Naive thymus-derived CD8-positive, alpha-beta T cell (primary cell): Measurements from ENCODE around the gene SPATA32. TPM values are rescaled to one million over a fixed set of nuclear protein-coding genes. Genes with fewer than 3 reads are reported as not detected.

ENCODE experiments used
- ATAC-seq, 2 donors: fragments of 150-1000 bp; cut with Tn5 transposase in 1 of 2; sonication (Bioruptor Pico), chemical (Tn5 transposase) in 1 of 2; 1 replicate in 1 of 2; 2 replicates in 1 of 2; pipeline ENCODE4 v1.10.0; 2021; ENCODE audit warnings: mild to moderate bottlenecking in 2 of 2, moderate library complexity in 2 of 2
- POLR2A ChIA-PET: fragments of 350-600 bp; sonication (Branson Sonifier 250); formaldehyde crosslinking; loops from one replicate; lab custom pipeline; 2021; ENCODE audit warnings: antibody characterized with exemption; lab: Charles Lee
- DNase-seq, 10 donors: peaks; one replicate each; pipeline versions ENCODE4 v3.0.0 to v3.0.0-alpha.2; 2020 to 2022
- H3K27ac Mint-ChIP-seq, 10 donors: one replicate each; pipeline ENCODE4 v1.8.0; 2020 to 2022; ENCODE audit warnings: mild to moderate bottlenecking in 10 of 10, mixed read lengths in 10 of 10, moderate library complexity in 4 of 10, inconsistent platforms in 1 of 10
- H3K27me3 Mint-ChIP-seq, 5 donors: one replicate each; pipeline ENCODE4 v1.8.0; 2021 to 2022; ENCODE audit warnings: mixed read lengths in 5 of 5
- H3K36me3 Mint-ChIP-seq, 3 donors: one replicate each; pipeline ENCODE4 v1.8.0; 2020 to 2022; ENCODE audit warnings: mixed read lengths in 3 of 3, mild to moderate bottlenecking in 2 of 3, inconsistent platforms in 1 of 3
- H3K4me1 Mint-ChIP-seq, 4 donors: one replicate each; pipeline ENCODE4 v1.8.0; 2021 to 2022; ENCODE audit warnings: mixed read lengths in 4 of 4
- H3K4me3 Mint-ChIP-seq, 10 donors: one replicate each; pipeline ENCODE4 v1.8.0; 2020 to 2022; ENCODE audit warnings: mild to moderate bottlenecking in 10 of 10, mixed read lengths in 10 of 10, moderate library complexity in 6 of 10, inconsistent platforms in 1 of 10
- H3K9me3 Mint-ChIP-seq, 9 donors: one replicate each; pipeline ENCODE4 v1.8.0; 2020 to 2022; ENCODE audit warnings: mixed read lengths in 9 of 9, mild to moderate bottlenecking in 3 of 9, inconsistent platforms in 1 of 9, moderate library complexity in 1 of 9
- polyA plus RNA-seq, 3 donors: library from polyadenylated mRNA; unstranded; fragments of 300-500 nt; fragmentation: Illumina TruSeq; gene quantifications; one replicate each; pipeline ENCODE4 v1.2.3, GENCODE V29; 2021
- total RNA-seq, 8 experiments: library from RNA in 2 of 8; stranded (reverse) in 2 of 8; gene quantifications; one replicate each; pipeline ENCODE4 v1.2.3 and lab custom pipeline; 2021 to 2026

The SPATA32 gene
- total and polyA plus RNA-seq, 5 experiments from 2014 or later, result 0.30 to 0.81 (median 0.47) TPM

DNA sequence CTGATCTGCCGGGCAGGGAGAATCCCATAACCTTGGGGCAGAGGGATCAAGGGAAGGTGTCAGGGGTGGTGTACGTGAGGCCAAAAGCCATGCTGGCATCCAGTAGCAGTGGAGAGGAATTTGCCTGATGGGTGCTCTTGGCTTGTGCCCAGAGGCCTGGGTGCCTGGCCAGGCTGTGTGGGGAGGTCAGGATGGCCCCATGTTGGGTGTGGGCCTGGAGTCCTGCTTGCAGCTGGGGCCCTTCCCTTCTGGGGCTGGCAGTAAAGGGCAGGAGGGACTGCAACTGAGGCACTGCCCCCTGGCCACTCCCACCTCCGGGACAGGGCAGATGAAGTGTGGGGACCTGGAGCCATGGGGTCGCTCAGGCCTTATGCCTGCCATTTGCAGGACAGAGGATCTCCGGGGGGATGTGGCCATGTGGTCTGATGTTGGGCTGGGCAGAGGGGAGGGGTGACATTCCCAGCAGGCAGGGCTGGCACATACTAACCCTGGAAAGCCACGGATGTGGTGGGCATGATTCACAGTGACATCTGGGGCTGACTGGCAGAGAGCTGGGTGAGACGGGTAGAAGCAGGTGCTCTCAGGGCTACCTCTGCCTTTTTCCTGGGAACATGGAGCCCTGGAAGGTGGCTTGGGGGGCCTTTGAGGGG lies 36.7 kb downstream of the SPATA32 start:
- Mint-ChIP-seq H3K4me3 (peak overlapping the region; percentile 95 to 100 (median 98)), H3K36me3 (peaks cover 0 to 2% (median 0%) of the 10 kb centered on the region in 3 donors), H3K27ac (peak overlapping the region; percentile 98 to 100 (median 100)), H3K4me1 (peaks cover 46 to 81% (median 63%) of the 10 kb centered on the region in 4 donors), H3K9me3 (no peaks in the 10 kb centered on the region), H3K27me3 (no peaks in the 10 kb centered on the region)
- DNase-seq (peak in 6 of 10 donors; percentile 45 to 62 (median 48)), ATAC-seq (no peak)
- POLR2A ChIA-PET, result interaction anchor here (1.0 to 47.5 kb wide), 13 partner anchors 6 to 185 kb away, joined by 3 to 1514 read pairs (median 9); partner anchors contain the start of genes ACBD4, FMNL1, HEXIM1 and HEXIM2

DNA sequence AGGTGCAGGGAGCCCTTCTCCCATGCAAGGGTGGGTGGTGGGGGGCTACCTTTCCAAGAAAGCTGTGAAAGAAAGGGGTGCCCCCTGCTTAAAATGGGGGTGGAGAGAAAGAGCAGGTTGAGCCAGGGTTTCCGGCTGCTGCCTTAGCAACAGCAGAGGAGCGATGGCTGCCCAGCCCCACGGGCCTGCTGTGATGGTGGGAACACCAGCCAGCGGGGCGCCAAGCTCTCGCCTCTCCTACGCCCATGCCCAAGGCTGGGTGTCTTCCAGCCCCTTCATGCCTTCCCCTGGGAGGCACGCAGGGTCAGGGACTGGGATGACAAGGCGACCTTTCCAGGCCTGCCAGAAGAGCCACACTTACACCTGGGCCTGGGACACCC lies 37.2 kb downstream of the SPATA32 start:
- H3K36me3 Mint-ChIP-seq, result peaks cover 0 to 4% (median 2%) of the 10 kb centered on the region in 3 donors
- POLR2A ChIA-PET, result interaction anchor here (2.3 to 36.4 kb wide), 6 partner anchors 24 to 91 kb away, joined by 7 to 1514 read pairs (median 76); partner anchors contain the start of genes ACBD4, HEXIM1, HEXIM2 and MAP3K14
- no peak for ATAC-seq

DNA sequence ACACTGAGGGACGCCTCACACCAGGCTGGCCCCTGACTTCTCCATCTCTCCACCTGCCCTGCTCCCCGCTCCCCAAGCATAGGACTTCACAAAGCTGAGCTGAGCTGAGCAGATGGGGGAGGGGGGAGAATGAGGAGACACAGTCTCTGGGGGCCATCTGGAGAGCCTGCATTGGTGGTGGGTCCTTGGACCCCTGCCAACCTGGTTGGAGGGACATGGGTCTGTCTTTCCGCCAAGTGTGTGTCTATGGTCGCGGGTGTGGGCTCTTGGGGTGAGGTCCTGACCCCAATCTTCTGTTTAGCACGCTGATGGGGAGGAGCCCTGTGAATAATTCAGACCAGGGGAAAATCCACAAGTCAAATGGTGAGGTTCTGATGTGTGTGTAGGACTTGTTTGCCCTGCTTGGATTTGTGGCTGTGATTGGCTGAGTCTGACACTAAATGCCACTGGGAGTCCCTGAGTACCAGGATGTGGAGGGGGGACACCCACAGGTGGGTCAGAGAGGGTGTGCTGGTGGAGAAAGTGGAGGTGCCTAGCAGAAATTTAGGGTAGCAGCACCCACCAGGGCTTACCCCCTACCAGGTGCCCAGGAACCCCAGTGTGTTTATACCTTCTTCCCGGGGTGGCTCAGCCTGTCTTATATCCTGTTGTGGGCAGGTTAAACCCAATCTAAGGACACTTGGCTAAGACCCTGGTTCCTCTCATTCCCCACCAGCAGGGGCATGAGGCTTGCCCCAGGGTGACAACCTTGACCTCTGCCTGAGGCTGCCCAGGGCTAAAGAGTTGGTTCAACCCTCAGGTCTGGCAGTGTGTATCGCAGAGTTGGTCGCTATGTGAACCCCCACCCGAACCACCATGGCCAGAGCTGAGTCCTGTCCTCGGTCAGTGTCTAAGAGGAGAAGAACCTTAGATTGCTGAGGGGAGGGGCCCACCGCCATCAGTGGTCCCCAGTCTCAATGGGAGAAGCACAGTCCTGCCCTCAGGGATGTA lies 38.1 kb downstream of the SPATA32 start:
- H3K9me3 Mint-ChIP-seq, result no peaks in the 10 kb centered on the region
- POLR2A ChIA-PET, result interaction anchor here (2.3 to 36.4 kb wide), 7 partner anchors 25 to 161 kb away, joined by 7 to 1514 read pairs (median 37); partner anchors contain the start of genes ACBD4, HEXIM1, HEXIM2 and MAP3K14

More for the DNA sequence above, 37.2 kb downstream of the SPATA32 start:
- DNase-seq, result peak in 4 of 10 donors; percentile 36 to 52 (median 39)
- peak overlapping the region; percentile 98 to 100 (median 100) for H3K27ac Mint-ChIP-seq
- no peaks in the 10 kb centered on the region for H3K27me3 Mint-ChIP-seq
- no peaks in the 10 kb centered on the region for H3K9me3 Mint-ChIP-seq
- H3K4me1 Mint-ChIP-seq, result peaks cover 46 to 81% (median 63%) of the 10 kb centered on the region in 4 donors
- H3K4me3 Mint-ChIP-seq, result peak overlapping the region; percentile 95 to 100 (median 98)

DNA sequence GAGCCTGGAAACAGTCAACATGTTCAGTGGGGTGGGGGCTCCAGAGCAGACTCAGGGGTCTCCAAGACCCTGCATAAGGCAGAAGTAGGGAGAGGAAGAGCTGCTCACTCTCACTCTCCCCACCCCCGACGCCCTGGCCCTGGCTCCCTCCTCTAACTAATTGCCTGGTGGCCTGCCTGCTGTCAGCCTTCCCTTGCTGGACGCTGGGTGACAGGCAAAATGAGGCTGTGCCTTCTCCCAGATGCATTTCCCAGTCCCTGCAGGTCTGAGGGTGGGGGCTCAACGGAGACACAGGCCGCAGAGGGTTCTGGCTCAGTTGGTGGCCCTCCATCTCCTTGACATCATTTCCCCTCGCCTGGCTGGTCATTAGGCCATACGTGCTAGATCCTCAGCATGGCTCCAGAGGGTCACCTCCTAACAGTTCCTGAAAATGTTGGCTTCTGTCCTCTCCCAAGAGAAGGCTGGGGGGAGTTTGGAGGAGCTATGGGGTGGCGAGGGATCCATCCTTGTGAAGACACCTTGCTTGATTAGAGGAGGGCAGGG lies 38.8 kb downstream of the SPATA32 start:
- Mint-ChIP-seq H3K27me3 (no peaks in the 10 kb centered on the region), H3K4me3 (peak overlapping the region; percentile 95 to 100 (median 98)), H3K36me3 (peaks cover 0 to 20% (median 4%) of the 10 kb centered on the region in 3 donors), H3K4me1 (peaks cover 42 to 76% (median 58%) of the 10 kb centered on the region in 4 donors), H3K27ac (peak overlapping the region; percentile 98 to 100 (median 100)), H3K9me3 (no peaks in the 10 kb centered on the region)
- POLR2A ChIA-PET, result interaction anchor here (2.3 to 36.4 kb wide), 5 partner anchors 26 to 162 kb away, joined by 7 to 1514 read pairs (median 115); partner anchors contain the start of genes ACBD4, HEXIM1, MAP3K14 and SPATA32
- DNase-seq (no peak), ATAC-seq (no peak)

More for the DNA sequence above, 38.1 kb downstream of the SPATA32 start:
- H3K4me1 Mint-ChIP-seq, result peaks cover 43 to 81% (median 64%) of the 10 kb centered on the region in 4 donors
- no peaks in the 10 kb centered on the region for H3K27me3 Mint-ChIP-seq
- DNase-seq (peak in 6 of 10 donors; percentile 42 to 62 (median 44)), ATAC-seq (peak; percentile 6 to 11)
- peak overlapping the region; percentile 98 to 100 (median 100) for H3K27ac Mint-ChIP-seq
- H3K4me3 Mint-ChIP-seq, result peak overlapping the region; percentile 95 to 100 (median 98)
- peaks cover 0 to 12% (median 3%) of the 10 kb centered on the region in 3 donors for H3K36me3 Mint-ChIP-seq

DNA sequence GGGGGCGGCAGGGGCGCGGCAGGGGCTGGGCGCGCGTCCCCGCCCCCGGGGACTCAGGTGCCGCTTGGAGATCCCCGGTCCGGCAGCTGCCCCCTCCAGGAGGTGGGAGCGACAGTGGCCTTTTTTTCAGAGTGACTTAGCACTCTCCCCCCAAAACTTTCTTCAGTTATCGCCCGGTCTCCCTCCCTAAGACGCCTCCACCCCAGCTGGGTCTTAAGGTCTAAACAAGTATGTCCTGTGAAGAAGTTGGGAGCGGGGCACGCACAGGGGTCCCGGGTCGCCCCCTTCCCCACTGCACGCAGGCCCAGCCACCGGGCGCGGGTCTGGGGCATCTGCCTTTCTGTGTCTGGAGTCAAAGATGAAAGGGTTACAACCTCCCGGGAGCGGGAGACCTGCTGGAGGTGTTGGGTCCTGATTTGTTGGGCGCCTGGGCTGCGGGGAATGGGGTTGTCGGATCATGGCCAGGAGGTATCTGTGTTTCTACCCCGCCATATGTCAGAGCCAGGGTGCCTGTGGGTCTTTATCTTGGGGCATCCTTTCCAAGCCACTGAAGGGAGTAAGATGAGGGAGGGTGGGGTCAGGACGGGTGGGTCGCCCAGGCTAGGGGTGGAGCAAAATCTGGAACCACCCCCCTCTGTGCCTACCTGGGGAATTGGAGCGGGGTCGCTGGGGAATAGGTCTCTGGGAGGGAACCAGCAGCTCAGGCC lies 39.5 kb downstream of the SPATA32 start:
- Mint-ChIP-seq H3K4me1 (peaks cover 41 to 73% (median 54%) of the 10 kb centered on the region in 4 donors), H3K27ac (peak overlapping the region; percentile 98 to 100 (median 100)), H3K9me3 (no peaks in the 10 kb centered on the region), H3K36me3 (peaks cover 0 to 25% (median 4%) of the 10 kb centered on the region in 3 donors), H3K4me3 (peak overlapping the region; percentile 95 to 100 (median 98)), H3K27me3 (no peaks in the 10 kb centered on the region)
- POLR2A ChIA-PET, result interaction anchor here (0.6 to 36.4 kb wide), 9 partner anchors 26 to 190 kb away, joined by 3 to 1514 read pairs (median 9); partner anchors contain the start of genes DCAKD, HEXIM1, HEXIM2 and MAP3K14
- peak in 7 of 10 donors; percentile 42 to 74 (median 58) for DNase-seq
- peak in 1 of 2 donors; percentile 4 for ATAC-seq

DNA sequence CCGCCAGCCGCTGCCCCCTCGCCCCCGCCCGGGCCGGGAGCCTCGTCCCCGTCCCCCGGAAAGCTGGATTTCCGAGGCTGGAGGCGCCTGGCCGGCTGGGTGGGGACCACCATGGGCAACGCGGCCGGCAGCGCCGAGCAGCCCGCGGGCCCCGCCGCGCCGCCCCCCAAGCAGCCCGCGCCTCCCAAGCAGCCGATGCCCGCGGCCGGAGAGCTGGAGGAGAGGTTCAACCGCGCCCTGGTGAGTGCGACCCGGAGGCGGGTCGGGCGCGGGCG lies 39.9 kb downstream of the SPATA32 start:
- Mint-ChIP-seq H3K27ac (peak overlapping the region in 3 of 10 donors; percentile 100), H3K4me1 (peaks cover 41 to 71% (median 50%) of the 10 kb centered on the region in 4 donors), H3K4me3 (peak overlapping the region in 2 of 10 donors; percentile 96 to 100), H3K9me3 (no peaks in the 10 kb centered on the region), H3K27me3 (no peaks in the 10 kb centered on the region), H3K36me3 (peaks cover 0 to 29% (median 4%) of the 10 kb centered on the region in 3 donors)
- POLR2A ChIA-PET, result interaction anchor here (0.6 to 36.4 kb wide), 9 partner anchors 27 to 190 kb away, joined by 3 to 1514 read pairs (median 9); partner anchors contain the start of genes DCAKD, HEXIM1, HEXIM2 and MAP3K14
- DNase-seq, result peak in 1 of 10 donors; percentile 33
- no peak for ATAC-seq

DNA sequence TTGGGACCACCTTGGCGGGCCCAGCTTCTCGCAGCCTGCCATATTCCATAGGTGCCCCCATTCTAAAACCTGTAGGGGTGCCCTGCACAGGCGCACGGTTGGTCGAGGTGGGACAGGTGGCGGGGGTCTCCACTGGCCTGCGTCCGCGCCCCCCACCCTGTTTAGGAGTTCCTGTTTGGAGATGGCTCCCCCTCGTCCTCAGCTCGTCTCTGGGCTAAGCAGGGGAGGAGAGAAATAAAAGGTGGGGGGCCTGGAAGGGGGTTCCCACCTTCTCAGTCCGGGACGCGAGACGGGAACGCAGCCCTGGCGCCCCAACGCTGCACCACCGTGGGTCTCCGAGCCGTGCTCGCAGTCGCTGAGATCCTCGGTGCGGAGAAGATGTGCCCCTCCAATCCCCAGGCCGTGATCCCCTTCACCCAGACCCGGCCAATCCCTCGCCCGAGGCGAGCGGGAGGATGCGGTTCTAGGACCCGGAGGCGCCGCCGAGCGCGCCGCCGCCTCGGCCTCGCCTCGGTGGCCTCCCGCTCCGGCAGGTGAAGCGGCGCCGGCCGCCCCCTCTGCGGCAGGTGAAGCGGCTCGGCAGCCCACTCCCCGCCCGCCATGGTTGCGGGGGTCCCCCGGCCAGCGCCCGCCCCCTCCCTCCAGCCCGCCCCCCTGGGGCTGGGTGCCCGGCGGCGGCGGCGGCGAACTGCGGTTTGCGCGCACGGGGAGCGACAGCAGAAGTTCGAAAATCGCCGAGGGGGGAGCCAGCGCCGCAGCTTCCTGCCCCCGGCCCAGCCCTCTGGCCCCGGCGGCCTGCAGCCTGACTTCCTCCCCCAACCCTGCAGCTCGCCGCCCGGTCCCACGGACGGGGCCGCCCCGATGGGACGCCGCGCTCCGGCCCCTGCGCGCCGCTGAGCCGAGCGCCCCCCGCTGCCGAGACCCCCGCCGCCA lies 40.5 kb downstream of the SPATA32 start, which contains the start of gene FMNL1:
Gene FMNL1, plus strand, starts transcription at position 805 of the 933 bp plus-strand sequence. CDS start 240 bp downstream, outside the sequence.
- DNase-seq, result peak in 9 of 10 donors; percentile 40 to 77 (median 61)
- Mint-ChIP-seq H3K4me1 (peaks cover 36 to 70% (median 50%) of the 10 kb centered on the region in 4 donors), H3K4me3 (peak within 1 kb of the TSS; percentile 95 to 100 (median 98)), H3K9me3 (no peaks in the 10 kb centered on the region), H3K27me3 (no peaks in the 10 kb centered on the region), H3K36me3 (peaks cover 0 to 35% (median 4%) of the 10 kb centered on the region in 3 donors), H3K27ac (peak within 1 kb of the TSS; percentile 98 to 100 (median 100))
- POLR2A ChIA-PET, result interaction anchor here (0.6 to 36.4 kb wide), 10 partner anchors 27 to 191 kb away, joined by 3 to 1514 read pairs (median 8); partner anchors contain the start of genes DCAKD, HEXIM1, HEXIM2 and MAP3K14
- ATAC-seq, result peak; percentile 1 to 4

DNA sequence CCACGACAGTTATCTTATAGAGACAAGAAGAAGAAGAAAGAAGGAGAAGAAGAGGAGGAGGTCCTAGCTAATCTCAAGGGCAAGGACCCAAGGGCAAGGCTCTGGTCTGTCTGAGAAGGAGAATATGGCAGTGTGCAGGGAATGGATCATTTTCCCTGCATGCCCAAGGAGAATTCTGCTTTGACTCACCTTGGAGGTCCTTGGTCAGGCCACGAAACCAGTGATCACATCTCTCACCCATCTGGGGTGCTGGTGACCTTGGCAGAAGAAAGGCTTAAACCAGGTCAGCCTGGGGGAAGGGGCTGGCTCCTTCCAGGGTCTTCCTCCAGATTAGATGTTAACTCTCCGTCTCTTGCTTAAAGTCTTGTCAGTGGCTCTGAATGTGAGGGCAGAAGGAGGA lies 41.8 kb downstream of the SPATA32 start:
- peaks cover 25 to 60% (median 43%) of the 10 kb centered on the region in 4 donors for H3K4me1 Mint-ChIP-seq
- H3K27ac Mint-ChIP-seq, result peak overlapping the region; percentile 74 to 96 (median 87)
- DNase-seq (peak in 1 of 10 donors; percentile 16), ATAC-seq (no peak)
- H3K9me3 Mint-ChIP-seq, result no peaks in the 10 kb centered on the region
- H3K36me3 Mint-ChIP-seq, result peaks cover 0 to 44% (median 4%) of the 10 kb centered on the region in 3 donors
- peak overlapping the region; percentile 89 to 96 (median 92) for H3K4me3 Mint-ChIP-seq
- POLR2A ChIA-PET, result interaction anchor here (0.5 to 36.4 kb wide), 12 partner anchors 29 to 208 kb away, joined by 3 to 1514 read pairs (median 6); partner anchors contain the start of genes HEXIM1, HEXIM2, MAP3K14 and SPATA32
- no peaks in the 10 kb centered on the region for H3K27me3 Mint-ChIP-seq

DNA sequence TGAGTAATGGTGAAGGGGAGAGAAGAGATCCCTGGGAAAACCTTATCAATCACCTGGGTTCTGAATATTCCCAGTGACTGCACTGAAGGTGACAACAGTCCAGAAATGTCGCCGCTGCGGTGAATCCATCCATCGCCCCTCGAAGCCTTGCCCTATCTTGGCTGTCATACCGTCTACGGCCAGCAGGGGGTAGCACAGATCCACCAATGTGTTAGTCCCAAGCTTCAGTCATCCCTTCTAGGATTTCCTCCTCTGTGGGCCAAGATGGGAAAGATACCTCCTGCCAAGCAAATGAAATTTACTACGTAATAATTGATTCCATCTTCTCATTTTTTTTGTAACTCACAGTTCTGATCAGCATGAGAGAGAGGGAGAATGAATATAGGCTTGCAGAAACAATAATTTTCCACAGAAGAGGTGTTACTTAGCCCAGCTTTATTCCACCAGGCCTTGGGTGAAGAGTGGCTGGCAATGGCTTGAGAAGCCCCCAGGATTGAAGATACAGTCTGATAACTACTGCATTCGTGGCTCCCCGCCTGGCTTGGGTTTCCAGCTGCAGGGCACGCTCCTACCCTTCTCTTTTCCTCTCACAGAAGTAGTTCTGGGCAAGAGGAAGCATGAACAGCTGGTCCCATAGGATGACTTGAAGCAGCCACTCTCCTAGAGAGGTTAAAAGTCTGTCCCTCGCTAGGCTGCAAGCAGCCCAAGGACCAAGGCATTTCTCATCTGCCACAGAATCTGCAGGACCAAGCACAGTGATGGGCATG lies 42.8 kb downstream of the SPATA32 start:
- Mint-ChIP-seq H3K9me3 (no peaks in the 10 kb centered on the region), H3K27me3 (no peaks in the 10 kb centered on the region), H3K27ac (peak overlapping the region; percentile 74 to 96 (median 87)), H3K36me3 (peaks cover 0 to 53% (median 4%) of the 10 kb centered on the region in 3 donors), H3K4me3 (peak overlapping the region; percentile 89 to 96 (median 92)), H3K4me1 (peaks cover 24 to 55% (median 41%) of the 10 kb centered on the region in 4 donors)
- DNase-seq, result peak; percentile 70 to 95 (median 85)
- POLR2A ChIA-PET, result interaction anchor here (0.6 to 36.4 kb wide), 17 partner anchors 30 to 444 kb away, joined by 3 to 1514 read pairs (median 5); partner anchors contain the start of genes ACBD4, HEXIM1, HEXIM2 and MAP3K14
- ATAC-seq, result peak; percentile 20 to 28
